ENCODE results near the gene CHMP2A. TPM values are rescaled to one million over a fixed set of nuclear protein-coding genes. Genes with fewer than 3 reads are reported as not detected.
A peak's percentile ranks its signal among the peaks of the same experiment; 100 is the strongest.

Gene CHMP2A
- total and polyA plus RNA-seq, 10 of the 15 experiments (the other 5 are each of a cell fraction or from before 2014, with no cell fraction given): 69.5 to 172 (median 109) TPM

GRCh38 chr19:58554494-58555368 lies at the start of gene CHMP2A (continued):
- peak; percentile 68; the same call in 1 of the 2 replicates for TF ChIP-seq NKRF (conservative IDR thresholded peaks at IDR 0.05)
- TF ChIP-seq POLR2AphosphoS2 (IDR thresholded peaks at IDR 0.05; ENCODE audit: low read depth, low read length): peak; percentile 99
- peak; percentile 85 for TF ChIP-seq MTA2 (IDR thresholded peaks at IDR 0.05; ENCODE audit: low read depth)
- no peak for TF ChIP-seq ATF3 (IDR thresholded peaks at IDR 0.05; ENCODE audit: borderline replicate concordance, extremely low read depth, low read depth, low read length)
- no peak for TF ChIP-seq ZNF207 (IDR thresholded peaks at IDR 0.05; ENCODE audit: borderline replicate concordance)
- peak; percentile 50 for TF ChIP-seq RELA (IDR thresholded peaks at IDR 0.05; ENCODE audit: borderline replicate concordance, partially characterized antibody)
- TF ChIP-seq ATF7 (IDR thresholded peaks at IDR 0.05; ENCODE audit: low read depth): peak; percentile 87
- peak; percentile 45; the same call in 1 of the 2 replicates for TF ChIP-seq TBL1XR1 (IDR thresholded peaks at IDR 0.05; ENCODE audit: low read depth, low read length)
- TF ChIP-seq E2F4 (IDR thresholded peaks at IDR 0.05; ENCODE audit: low read depth, low read length): no peak
- no peak for TF ChIP-seq MEF2A (IDR thresholded peaks at IDR 0.05; ENCODE audit: insufficient read depth, low read depth, low read length)
- TF ChIP-seq JUND (IDR thresholded peaks at IDR 0.05; ENCODE audit: low read depth, low read length): no peak
- TF ChIP-seq BACH1 (IDR thresholded peaks at IDR 0.05; ENCODE audit: borderline replicate concordance): peak; percentile 90; the same call in 1 of the 2 replicates
- TF ChIP-seq PKNOX1 (IDR thresholded peaks at IDR 0.05): peak; percentile 70
- no peak for TF ChIP-seq GABPA (IDR thresholded peaks at IDR 0.05; ENCODE audit: low read depth)
- peak; percentile 81 for TF ChIP-seq MXI1 (IDR thresholded peaks at IDR 0.05; ENCODE audit: low read depth, low read length)
- no peak for TF ChIP-seq FOXK2 (IDR thresholded peaks at IDR 0.05)
- TF ChIP-seq E2F8 (IDR thresholded peaks at IDR 0.05; ENCODE audit: low read depth, partially characterized antibody): peak; percentile 79
- no peak for TF ChIP-seq SMAD1 (IDR thresholded peaks at IDR 0.05; ENCODE audit: low read depth, partially characterized antibody)
- peak; percentile 40; the same call in 1 of the 2 replicates for TF ChIP-seq MAX (IDR thresholded peaks at IDR 0.05; ENCODE audit: low read depth, low read length)
- no peak for TF ChIP-seq RAD51 (IDR thresholded peaks at IDR 0.05)
- TF ChIP-seq TCF12 (IDR thresholded peaks at IDR 0.05; ENCODE audit: low read depth, low read length): no peak
- TF ChIP-seq NRF1 (conservative IDR thresholded peaks at IDR 0.05; ENCODE audit: low read depth, low read length): peak; percentile 99

Measured in GM12878 (cell line).